Measurements from ENCODE around the gene ZBTB5.

The ZBTB5 gene

DNA sequence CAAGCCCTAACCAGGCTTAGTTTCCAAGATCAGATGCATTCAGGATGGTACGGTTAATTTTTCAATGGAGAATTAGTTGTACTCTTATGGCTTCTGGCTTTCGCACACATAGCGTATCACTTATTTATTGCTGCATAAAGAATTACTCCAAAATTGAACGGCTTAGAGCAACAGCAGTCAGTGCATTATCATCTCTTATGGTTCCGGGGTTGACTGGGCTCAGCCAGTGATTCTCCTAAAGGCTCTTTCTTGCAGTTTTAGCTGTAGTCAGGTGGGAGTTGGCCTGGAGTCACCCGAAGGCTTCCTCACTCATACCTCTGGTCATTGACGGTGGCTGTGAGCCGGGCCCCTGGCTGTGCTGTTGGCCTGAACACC is 43.3 kb downstream of the ZBTB5 start:
- DNase-seq: no peak

DNA sequence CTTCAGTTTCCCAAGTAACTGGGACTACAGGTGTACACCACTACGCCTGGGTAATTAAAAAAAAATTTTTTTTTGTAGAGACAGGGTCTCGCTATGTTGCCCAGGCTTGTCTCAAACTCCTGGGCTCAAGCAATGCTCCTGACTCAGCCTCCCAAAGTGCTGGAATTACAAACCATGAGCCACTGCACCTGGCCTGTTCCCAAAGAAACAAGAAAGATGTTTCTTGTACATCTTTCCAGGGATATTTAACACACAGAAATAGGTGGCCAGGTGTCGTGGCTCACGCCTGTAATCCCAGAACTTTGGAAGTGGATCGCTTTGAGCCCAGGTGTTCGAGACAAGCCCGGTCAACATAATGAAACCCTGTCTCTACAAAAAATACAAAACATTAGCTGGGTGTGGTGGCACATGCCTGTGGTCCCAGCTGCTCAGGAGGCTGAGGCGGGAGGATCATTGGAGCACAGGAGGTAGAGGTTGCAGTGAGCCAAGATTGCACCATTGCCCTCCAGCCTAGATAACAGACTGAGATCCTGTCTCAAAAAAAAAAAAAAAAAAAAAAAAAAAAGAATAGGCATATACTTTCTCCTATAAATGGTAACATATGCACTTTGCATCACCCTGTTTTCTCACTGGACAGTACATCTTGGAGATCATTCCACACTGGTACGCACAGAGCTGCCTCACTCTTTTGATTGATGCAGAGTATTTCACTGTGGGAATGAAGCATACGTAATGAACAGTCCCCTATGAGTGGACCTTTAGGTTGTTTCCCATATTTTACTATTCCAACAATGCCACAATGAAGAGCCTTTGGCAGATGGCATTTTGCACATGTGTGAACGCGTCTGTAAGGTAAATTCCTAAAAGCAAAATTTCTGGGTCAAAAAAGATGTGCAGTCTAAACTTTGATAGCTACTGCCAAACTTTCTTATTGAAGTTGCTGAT is 44.7 kb downstream of the ZBTB5 start:
- no peak for DNase-seq

DNA sequence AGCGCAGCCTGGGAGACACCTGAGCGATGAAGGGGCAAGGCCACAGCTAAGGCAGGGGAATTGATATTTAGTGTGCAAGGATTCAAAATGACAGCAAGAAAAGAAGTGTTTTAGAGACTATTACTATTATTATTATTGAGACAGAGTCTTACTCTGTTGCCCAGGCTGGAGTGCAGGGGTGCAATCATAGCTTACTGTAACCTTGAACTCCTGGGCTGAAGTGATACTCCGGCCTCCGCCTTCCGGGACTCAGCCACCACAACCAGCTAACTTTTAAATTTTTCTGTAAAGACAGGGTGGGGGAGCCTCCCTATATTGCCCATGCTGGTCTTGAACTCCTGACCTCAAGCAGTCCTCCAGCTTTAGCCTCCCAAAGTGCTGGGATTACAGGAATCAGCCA is 46.0 kb downstream of the ZBTB5 start:
- no peak for DNase-seq

DNA sequence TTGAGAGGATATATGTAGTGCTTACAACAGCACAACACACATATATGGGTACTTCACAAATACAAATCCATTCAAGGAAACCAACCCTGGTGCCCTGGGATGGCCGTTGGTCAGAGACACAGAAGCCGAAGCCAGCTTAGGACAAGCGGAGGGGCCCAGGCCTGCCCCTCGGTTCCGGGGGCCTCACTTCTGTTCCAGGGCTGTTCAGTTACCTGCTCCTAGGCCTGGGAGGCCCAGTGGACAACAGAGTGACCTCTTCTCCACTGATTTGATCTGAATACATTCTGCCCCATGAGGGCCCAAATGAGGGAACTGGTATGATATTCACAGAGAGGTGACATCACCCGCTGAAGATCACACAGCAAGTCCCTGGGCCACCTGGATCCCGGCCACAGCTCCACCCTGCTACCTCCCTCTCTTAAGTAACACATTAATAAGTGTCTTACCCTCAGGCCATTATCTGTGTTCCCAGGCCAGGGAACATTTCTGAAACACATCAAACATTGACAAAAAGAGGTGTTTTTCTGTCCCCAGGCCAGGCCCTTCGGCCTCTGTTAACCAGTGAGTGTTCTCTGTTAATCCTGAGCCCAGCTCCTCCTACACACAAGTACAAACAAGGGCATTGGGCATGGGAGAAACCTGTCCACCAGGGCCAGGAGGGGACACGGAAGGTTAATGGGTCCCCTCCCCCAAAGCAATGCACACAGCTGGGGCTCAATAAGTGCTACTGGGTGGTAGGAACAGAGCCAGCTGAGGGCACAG is 47.2 kb downstream of the ZBTB5 start:
- DNase-seq: no peak

DNA sequence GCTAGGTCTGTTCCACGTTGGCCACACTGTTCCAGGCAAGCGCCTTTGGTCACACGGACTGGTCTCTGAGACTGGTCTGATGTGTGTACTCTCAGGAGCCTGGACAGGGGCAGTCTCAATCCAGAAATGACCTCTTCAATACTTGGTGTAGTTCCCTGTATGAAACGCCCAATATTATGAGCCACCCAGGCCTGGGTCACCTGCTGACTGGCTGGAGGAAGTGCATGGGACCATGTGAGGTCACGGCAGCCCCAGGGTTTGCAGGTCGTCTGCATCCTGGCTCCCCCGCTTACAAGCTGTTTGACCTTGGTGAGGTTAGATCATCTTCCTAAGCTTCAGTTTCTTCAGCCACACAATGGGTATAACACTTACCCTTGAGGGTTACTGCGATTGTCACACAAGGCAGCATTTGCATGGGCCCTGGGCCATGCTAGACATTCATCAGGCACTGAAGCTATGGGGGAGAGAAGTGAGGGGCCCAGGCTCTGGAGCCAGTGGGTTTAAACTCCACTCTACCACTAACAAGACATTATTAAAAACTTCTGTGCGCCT is 47.9 kb downstream of the ZBTB5 start:
- no peak for DNase-seq

DNA sequence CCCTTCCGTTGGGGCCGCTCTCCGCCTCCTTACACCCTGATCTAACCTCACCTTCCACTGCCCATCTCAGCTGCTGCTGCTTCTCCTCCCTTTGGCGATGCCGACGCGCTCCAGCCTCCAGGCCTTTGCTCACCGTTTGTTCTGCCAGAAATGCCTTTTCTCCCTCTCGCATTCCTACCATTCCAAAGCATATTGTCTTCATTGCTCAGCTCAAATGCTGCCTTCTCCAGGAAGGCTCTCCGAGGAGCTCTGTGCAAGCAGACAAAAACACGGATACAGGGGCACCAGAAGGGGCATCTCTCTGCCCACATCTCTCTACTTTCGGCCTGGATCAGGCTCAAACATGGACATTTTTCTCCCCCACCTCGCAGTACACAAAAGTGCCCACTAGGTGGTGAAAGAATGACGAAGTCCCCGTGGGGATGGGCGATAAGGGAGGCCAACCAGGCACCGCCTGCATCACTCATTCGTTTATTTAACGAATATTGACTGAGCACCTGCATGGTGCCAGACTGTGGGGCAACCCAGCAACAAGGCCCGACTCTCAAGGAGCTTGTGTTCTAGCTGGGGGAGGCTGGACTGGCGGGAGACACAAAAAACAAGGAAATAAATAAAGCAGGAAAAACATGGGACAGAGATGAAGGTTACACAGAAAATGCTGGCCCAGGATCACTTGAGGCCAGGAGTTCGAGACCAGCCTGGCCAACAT is 50.1 kb downstream of the ZBTB5 start:
- DNase-seq: peak; percentile 79

DNA sequence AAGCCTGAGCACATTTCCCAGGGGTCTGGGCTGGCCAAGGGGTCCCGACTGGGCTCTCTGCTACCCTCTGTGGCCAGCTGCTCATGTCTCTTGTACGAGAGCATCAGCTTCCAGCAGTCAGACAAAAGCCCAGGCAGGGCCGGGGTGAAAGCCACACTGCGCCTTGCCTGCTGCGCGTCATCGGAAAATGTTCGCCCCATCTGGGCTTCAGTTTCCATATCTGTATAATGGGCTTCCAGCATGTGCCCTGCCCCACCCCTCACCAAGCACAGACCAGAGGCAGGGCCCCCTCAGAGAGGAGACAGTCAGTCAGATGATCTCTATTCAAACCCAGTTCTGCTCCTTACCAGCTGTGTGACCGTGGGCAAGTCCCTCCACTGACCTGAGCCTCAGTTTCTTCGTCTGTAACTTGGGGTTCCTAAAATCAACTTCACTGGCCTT is 50.7 kb downstream of the ZBTB5 start:
- DNase-seq: no peak

DNA sequence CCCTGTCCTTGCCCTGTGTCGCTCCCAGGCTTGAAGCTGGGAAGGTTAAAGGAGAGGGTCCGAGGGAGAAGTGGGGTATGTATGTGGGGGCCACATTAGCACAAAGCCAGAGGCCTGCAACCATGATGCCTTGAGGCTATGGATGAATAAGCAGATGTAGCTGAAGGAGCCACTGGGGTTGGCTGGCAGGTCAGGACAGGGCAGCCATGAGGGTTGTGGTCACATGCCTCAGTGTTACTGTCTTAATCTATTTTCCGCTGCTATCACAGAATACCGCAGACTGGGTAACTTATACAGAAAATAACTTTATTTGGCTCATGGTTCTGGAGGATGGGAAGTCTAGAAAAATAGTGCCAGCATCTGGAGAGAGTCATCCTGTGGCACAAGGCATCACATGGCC is 51.9 kb downstream of the ZBTB5 start:
- DNase-seq: no peak

DNA sequence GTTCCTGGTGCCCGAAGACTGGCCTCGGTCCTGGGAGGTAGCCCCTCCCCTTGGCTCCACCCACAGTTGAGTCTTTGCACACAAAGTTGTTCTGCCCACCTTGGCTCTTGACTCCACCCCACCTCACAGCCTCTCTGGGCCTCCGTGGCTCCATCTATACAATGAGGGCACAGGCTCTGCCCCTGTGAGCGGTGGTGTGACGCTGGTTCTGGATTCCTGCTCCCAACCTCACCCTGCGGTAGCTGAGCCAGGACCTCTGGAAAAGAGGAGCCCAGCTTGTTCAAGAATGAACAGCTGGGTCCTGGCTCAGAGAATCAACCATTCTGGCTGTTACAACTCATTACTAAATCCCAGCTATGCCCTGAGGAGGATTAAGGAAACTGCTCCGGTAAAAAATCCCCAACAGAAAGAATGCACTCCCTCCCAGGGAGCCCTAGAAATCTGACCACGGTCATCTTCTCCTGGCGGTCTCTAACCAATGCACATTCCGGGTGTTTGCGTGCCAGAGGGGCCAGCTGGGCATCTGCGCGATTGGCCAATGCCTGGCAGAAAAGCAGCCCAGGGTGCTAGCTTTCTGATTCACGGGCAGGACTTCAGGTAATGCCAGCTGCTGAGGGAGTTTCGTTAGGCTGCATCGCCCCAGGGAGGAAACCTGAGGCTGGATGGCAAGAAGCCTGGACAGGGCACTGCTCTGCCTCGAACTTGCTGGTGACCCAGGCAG is 52.7 kb downstream of the ZBTB5 start:
- DNase-seq: no peak

DNA sequence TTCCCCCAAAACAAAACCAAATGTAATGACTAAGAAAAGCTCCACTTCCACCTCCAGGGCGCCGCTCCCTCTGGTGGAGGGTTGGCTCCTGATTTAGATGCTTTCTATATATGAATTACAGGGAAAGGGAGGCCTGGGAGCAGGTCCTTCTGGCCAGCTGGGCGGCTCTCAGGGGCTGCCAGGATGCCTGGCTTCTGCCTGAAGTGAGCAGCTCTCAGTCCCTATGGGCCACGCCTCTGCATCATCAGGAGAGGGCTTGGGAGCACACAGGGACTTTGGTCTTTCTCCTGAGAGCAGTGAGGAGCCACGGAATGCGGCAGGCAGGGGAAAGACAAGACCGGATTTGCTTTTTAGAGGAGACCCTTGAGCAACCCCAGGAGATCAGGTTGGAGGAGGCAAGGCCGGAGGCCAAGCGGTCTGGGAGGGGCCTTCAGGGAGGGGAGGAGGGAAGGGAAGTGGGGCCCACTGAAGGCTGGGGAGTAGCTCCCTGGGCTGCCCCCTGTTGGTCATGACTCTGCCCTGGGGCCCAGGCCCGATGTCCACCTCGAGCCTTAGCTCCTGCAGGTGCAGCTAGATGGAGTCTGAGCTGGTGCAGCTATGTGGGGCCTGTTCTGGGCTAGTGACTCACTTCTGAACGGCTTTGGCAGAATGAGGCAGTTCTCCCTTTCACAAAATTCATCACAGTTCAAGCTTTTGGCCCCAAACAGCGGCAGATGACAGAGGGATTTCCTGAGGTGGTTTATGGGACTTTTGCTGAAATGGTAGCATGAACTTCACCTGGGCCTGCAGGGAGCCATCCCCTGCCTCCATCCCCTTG is 54.1 kb downstream of the ZBTB5 start:
- no peak for DNase-seq

DNA sequence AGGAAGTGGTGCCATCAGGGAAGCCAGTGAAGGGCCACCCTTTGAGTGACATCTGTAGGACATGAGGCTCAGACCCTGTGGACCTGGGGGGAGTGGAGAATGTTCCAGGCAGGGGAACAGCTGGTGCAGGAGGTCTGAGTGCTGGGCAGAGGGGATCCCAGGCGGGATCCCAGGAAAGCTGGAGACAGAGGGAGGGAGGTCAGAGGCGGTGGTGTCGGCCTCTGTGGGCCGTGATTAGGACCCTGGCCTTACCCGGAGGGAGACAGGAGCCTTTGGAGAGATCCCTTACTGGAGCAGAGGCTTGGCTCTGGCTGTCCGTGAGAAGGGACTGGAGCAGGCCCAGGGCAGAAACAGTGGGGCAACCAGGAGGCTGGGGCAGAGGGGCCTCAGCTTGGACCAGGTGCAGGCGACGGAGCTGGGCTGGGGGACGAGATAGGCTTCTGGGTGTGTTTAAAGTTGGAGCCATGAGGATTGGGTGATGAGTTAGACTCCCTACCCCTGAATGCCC is 54.8 kb downstream of the ZBTB5 start:
- DNase-seq: no peak

DNA sequence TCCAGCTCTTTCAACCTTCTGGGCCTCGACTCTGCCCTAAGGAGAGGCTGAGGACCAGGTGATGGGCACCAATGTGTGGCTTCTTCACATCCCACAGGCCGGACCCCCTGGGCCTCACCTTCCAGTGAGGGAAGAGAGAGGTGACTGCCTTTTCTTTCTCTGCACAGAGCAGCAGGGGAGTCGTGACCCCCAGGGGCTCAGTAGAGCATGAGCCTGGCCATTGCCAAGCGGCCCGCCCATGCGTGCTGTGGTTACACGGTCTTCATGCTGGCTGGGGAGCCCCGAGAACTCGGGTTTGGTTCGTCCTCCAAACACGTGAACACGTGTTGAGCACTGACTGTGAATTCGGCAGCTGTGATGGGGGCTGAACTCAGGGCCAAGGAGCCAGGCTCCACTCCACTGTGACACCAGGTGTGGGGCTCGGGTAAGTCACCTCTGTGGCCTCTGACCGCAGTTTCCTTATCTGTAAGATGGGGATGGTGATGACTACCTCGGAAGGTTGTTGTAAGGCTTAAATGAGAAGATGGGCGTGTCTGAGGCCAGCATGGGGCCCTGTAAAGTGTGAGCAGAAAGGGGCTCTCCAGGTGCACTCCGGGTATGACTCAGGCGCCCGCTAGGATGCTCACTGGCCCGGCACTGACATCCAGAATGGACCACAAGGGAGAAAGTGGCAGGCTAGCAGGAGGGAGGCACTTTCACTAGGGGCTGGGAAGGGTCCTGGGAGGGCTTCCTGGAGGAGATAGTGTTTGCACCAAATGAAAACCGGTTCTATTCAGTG is 56.1 kb downstream of the ZBTB5 start:
- DNase-seq: no peak

DNA sequence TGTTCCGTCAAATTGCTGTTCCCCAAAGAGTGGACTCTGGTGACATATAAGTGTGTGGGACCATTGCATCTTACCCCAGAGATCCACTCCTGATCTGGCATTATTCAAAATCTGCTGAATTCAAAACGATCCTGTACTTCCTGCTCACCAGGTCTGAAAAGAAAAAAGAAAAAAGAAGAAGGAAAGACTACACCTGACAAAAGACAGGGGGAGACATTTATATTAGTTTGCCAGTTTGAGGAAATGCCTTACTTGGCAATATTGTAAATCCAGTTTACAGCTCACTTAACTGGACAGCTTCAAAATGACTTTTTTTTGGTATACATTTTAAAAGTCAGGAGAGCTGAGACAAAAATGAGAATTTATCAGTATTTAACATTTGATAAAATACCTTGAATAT is 57.8 kb downstream of the ZBTB5 start:
- DNase-seq: no peak

DNA sequence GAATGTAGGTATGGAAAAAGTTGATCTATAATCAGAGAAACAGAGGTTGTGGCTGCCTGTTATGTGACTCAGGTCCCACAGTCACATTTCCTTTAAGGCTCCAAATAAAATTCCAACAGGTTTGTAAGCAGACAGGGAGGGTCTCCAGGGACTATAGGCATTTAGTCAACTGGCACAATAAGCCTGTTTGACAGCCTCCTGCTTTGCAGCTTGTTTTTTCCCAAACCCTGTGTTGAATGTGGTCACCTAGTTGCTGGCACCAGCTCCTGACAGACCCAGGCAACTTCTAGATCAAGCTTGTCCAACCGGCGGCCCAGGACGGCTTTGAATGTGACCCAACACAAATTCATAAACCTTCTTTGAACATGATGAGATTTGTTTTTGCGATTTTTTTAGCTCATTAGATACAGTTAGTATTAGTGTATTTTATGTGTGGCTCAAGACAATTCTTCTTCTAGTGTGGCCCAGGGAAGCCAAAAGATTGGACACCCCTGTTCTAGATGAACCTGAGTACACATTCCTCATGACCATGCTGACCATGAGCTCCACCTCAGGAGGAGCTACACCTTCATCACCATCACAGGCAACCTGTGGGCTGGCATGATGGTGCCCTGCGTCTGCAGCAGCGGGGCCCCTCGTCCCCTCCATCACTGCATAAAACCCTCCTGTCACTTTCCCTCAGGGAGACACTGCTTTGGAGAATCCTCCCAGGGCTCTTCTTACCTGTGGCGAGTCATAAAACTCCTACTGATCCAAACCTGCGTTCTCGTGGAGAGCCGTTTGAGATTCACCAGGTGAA is 58.4 kb downstream of the ZBTB5 start:
- DNase-seq: no peak

DNA sequence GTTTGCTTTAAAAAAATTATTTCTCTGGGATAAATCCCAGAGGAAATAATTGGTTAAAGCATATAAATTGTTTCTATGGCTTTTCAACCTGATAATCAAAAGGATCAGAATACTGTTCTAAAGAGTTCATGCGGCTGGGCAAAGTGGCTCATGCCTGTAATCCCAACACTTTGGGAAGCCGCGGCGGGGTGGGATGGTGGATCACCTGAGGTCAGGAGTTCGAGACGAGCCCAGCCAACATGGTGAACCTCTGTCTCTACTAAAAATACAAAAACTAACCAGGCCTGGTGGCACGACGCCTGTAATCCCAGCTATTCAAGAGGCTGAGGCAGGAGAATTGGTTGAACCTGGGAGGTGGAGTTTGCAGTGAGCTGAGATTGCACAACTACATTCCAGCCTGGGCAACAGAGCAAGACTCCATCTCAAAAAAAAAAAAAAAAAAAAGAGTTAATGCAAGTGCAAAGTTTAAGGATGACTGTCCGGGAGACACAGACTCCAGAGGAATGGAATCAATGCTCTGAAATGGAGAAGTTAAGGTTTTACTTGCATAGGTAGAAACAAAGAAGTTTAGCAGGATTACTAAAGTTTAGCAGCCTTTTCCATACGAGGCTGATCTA is 59.4 kb downstream of the ZBTB5 start:
- DNase-seq: no peak

DNA sequence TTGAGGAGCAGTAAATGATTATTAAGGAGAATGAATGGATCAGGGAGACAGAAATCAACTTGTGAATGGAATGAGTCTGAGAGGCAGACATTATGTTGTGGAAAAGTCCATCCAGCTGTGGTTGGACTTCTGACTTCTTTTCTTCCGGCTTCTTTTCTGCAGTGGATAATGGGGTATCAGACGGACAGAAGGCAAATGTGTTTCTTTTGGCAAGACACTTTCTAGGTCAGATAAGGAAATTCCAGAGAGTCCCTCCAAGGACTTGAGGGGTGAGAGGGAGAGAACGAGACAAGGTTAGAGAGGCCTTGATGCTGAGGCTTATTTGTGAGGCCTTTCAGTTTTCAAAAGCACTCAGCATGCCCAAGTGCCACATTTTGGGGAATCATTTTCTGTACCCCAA is 59.9 kb downstream of the ZBTB5 start:
- DNase-seq: no peak

DNA sequence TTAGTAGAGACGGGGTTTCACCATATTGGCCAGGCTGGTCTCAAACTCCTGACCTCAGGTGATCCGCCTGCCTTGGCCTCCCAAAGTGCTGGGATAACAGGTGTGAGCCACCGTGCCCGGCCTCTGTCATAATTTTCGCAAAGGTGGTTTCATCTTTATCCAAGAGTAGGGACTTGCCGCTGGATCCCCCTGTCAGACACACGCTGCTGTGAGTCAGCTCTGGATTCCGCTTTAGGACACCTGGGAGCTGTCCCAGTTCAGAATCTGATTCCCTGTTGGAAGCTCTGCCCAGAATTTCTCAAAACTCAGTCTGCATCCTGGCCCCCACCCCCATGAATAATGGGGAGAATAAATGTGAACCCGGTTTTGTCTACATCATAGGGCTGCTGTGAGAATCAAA is 60.7 kb downstream of the ZBTB5 start:
- DNase-seq: no peak

DNA sequence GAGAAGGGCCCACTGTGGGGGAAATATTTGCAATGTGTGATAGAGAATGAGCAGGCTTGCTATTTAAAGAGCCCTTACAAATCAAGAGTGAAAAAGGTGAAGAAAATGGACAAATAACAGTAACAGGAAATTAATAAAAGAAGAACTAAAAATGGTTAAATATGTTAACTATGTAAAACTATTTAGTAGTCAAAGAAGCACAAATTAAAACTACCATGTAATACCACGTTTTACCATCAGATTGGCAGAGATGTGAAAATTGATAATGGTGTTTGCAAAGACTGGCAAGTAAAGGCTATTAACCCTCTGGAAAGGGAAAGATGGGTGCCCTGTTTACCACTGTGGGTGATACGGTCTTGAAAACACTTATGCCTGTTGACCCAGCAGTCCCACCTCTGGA is 65.9 kb downstream of the ZBTB5 start:
- DNase-seq: no peak

DNA sequence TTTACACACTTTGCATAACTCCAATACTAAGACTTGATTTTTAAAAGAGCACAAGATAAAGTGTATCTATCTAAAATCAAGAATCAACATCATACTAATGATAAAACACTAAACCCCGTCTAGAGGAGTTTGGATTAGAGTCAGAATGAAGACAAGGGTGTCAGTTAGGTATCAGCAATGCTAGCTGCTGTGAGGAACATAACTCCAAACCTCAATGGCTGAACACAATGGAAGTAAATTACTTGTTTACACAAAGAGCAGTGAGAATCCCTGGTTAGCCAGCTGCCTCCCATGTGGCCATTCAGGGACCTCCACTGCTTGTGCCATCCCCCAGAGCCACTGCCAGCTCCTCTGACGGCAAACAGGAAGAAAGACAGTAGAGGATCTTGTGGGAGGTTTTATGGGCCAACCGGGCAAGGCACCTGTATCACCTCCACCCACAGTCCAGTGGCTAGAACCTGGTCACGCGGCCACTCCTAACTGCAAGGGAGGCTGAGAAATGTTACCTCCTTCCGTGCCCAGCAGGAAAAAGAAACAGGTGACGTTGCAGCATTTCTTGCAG is 66.7 kb downstream of the ZBTB5 start:
- no peak for DNase-seq
